Kidney capillary endothelial cell (primary cell): Measurements from ENCODE around the gene CAND2.
"Not testable (repeated sequence)": the region's sequence is repeated elsewhere in the genome, so short reads cannot be mapped to it uniquely, and the experiment has no call there.

Experiments
- DNase-seq: peaks from one replicate; pipeline ENCODE4 v3.0.0-alpha.2; 2018; ENCODE audit warnings: low spot score

Gene CAND2

GRCh38 chr3:12771236-12771635 lies 25.2 kb upstream of the CAND2 start:
- DNase-seq = no peak

- no peak for DNase-seq
Measured at GRCh38 chr3:12772462-12772861, 24.0 kb upstream of the CAND2 start.

GRCh38 chr3:12773030-12773709 lies 23.3 kb upstream of the CAND2 start:
- DNase-seq = no peak

GRCh38 chr3:12773710-12774086 lies 22.8 kb upstream of the CAND2 start:
- DNase-seq = no peak

GRCh38 chr3:12774619-12775018 lies 21.9 kb upstream of the CAND2 start:
- DNase-seq = no peak

- no peak for DNase-seq
Measured at GRCh38 chr3:12775226-12775625, 21.3 kb upstream of the CAND2 start.

- not testable (repeated sequence) for DNase-seq
Measured at GRCh38 chr3:12775970-12776369, 20.5 kb upstream of the CAND2 start.

GRCh38 chr3:12777171-12777570 lies 19.3 kb upstream of the CAND2 start:
- no peak for DNase-seq

- DNase-seq = no peak
Measured at GRCh38 chr3:12780751-12781150, 15.7 kb upstream of the CAND2 start.

- DNase-seq = no peak
Measured at GRCh38 chr3:12782172-12782815, 14.2 kb upstream of the CAND2 start.

- DNase-seq = no peak
Measured at GRCh38 chr3:12785096-12785495, 11.4 kb upstream of the CAND2 start.

- DNase-seq = not testable (repeated sequence)
Measured at GRCh38 chr3:12787346-12787745, 9.1 kb upstream of the CAND2 start.

- not testable (repeated sequence) for DNase-seq
Measured at GRCh38 chr3:12787967-12788690, 8.4 kb upstream of the CAND2 start.

- no peak for DNase-seq
Measured at GRCh38 chr3:12791430-12791829, 5.0 kb upstream of the CAND2 start.

- no peak for DNase-seq
Measured at GRCh38 chr3:12793701-12794100, 2.8 kb upstream of the CAND2 start.

- DNase-seq = no peak
Measured at GRCh38 chr3:12797124-12797891, 828 bp downstream of the CAND2 start.

GRCh38 chr3:12797892-12798558 lies 1.5 kb downstream of the CAND2 start:
- DNase-seq = no peak

- no peak for DNase-seq
Measured at GRCh38 chr3:12798559-12799179, 2.2 kb downstream of the CAND2 start.

- no peak for DNase-seq
Measured at GRCh38 chr3:12799525-12800440, 3.3 kb downstream of the CAND2 start.

GRCh38 chr3:12803371-12803770 lies 6.9 kb downstream of the CAND2 start:
- DNase-seq = no peak
